HG02884 (cell line): ENCODE measurements around the gene IDI1.
"Not testable (repeated sequence)": the region's sequence is repeated elsewhere in the genome, so short reads cannot be mapped to it uniquely, and the experiment has no call there.

Source experiments
- ATAC-seq: cut with Tn5 transposase; IDR thresholded peaks from one replicate; pipeline ENCODE4 v1.9.1; 2021; ENCODE audit warnings: mild to moderate bottlenecking, moderate library complexity; ENCODE audit not compliant: unreplicated experiment

Gene IDI1

GRCh38 chr10:1036341-1036791, 12.6 kb downstream of the IDI1 start:
- ATAC-seq: peak; percentile 93

DNA sequence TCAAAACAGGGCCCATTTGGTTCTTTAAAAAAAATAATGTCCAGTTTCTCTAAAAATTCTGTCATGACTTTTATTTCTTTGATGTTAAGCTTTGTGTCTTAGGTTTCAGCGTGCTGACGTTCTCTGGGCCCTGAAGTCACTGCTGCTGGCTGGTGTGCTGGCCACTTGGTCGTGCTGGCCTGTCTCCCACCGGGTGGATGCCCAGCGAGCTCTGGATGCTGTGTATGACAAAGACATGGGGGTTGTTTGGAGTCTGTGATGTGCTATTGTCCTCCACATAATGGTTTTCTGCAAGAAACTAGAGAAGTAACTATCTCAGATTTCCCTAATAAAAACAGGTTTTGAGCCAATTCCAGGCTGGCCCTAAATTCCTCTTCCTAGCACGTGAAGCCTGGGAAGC, 13.7 kb downstream of the IDI1 start:
- no peak for ATAC-seq

- no peak for ATAC-seq
These were observed 14.2 kb downstream of the IDI1 start for GRCh38 chr10:1034758-1035157.

DNA sequence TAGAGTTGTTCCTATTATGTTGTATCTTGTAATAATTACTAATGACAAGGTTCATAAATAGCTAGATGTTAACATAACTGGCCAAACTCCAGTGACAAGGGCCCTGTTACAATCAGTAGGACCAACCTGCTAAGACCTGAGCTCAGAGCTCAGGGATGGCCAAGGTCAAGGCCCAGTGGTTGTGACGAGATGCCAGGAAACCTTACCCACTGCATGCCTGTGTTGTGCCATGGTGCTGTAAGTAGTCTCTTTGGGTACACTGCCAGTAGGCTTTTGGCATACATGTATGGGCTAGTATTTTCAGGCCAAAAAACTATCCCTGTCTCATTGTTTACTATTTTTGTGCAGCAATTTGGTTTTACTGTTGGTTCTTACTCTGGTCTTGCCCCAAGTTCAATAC, 15.3 kb downstream of the IDI1 start:
- no peak for ATAC-seq

- no peak for ATAC-seq
These were observed 19.1 kb downstream of the IDI1 start for GRCh38 chr10:1029838-1030237.

DNA sequence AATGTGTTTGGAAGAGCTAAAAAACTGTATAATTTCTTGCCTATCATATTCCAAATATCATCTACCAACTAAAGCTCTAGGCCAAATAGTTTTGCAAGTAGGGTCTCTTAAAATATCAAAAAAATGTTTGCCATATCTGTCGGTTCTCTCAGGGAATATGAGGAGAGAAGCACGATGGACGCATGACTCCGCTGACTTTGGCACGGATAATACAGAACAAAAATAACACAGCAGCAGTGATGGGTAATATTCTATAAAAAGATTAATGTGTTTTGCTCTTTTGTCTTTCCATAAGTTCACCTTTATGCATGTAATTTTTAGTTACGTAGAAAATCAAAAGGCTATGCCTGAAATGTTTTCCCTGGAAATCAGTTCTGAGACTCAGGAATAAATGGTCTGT, 22.3 kb downstream of the IDI1 start:
- no peak for ATAC-seq

- ATAC-seq: no peak
These were observed 23.2 kb downstream of the IDI1 start, which contains the start of gene IDI2 for GRCh38 chr10:1025683-1026082. IDI2 (minus strand) TSS chr10:1025859; CDS start chr10:1024723, 1,136 bp downstream.

- no peak for ATAC-seq
These were observed 24.8 kb downstream of the IDI1 start for GRCh38 chr10:1024103-1024502.

GRCh38 chr10:1022413-1022812, 26.5 kb downstream of the IDI1 start:
- no peak for ATAC-seq

DNA sequence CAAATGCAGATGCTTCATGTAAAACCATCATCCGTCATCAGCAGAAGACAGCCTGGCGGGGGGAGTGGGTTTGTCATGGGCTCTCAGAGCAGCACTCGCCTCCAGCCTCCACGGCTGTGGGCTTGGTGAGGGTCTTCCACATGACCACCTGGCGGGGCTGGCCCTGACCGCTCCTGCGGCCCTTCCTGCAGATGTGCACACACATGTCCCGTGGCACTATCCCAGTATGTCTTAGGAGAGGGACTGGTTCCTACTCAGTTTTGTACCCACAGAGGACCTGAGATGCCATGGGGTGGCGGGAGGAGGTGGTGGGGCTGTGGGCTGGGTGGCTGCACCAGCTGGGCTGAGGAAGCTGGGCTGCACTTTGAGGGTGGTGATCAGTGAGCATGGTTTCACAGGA, 28.0 kb downstream of the IDI1 start:
- no peak for ATAC-seq

DNA sequence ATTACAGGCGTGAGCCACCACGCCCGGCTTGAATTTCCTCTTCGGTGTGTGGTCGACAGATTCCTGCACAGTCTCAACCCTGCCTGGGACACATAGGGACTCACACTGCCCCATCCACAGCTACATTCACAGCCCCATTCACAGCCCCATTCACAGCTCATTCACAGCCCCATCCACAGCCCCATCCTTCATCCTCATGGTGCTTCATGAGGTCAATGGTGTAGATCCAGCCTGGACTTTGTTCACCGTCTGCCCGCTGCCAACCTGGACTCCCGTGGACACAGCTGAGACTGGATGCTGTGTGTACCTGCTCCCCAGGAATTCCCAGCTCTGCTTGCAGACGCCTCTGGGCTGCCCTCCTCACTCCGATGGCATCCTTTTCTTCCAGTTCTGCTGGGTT, 28.5 kb downstream of the IDI1 start:
- ATAC-seq: no peak

- no peak for ATAC-seq
These were observed 29.6 kb downstream of the IDI1 start for GRCh38 chr10:1019362-1019761.

DNA sequence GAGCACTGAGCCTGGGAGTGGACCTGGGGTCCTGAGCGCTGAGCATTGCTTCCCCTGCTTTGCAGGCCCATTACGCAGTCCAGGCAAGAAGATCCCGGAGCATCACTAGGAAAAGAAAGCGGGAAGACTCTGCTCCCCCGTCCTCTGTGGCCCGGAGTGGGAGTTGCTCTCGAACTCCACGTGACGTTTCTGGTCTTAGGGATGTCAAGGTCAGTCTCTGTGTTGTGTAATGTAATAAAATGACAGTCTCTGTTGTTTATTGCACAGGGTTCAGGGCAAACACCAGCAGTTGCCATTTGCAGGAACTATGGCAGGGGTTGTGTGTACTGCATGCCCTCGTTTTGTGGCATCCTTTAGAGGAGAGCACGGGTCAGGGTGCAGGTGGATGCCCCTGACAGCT, 33.2 kb downstream of the IDI1 start:
- no peak for ATAC-seq

DNA sequence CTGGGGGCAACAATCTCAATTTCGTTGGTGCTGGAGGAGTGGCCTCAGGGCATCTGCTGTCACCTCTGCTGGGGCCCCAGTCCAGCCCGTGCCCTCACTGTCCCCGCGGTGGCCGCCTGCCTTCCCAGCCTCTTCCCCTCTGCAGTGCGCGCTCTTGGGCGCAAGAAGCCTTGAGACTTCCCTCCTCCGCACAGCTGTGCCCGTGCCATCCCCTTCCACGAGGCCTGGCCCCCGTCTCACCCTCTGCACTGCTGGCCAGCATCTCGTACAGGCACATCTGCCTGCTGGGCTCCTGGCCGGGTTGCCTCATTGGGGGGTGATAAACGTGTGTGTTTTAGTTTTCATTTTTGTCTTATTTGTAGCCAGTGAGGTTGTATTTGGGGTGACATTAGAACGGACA, 37.2 kb downstream of the IDI1 start:
- ATAC-seq: no peak

GRCh38 chr10:1010703-1011102, 38.2 kb downstream of the IDI1 start:
- ATAC-seq: no peak

DNA sequence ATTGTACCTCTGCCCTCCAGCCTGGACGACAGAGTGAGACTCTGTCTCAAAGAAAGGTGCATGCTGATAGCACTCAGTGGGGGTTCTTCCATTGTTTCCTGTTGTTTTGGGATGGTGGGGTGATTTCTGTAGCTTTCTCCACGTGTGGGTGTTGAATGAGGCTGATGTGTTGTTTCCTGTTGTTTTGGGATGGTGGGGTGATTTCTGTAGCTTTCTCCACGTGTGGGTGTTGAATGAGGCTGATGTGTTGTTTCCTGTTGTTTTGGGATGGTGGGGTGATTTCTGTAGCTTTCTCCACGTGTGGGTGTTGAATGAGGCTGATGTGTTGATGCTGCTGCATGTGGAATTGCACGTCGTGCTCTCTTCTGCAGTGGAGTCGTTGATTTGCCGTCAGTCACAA, 39.0 kb downstream of the IDI1 start:
- ATAC-seq: not testable (repeated sequence)

GRCh38 chr10:1009071-1009494, 39.8 kb downstream of the IDI1 start:
- ATAC-seq: no peak

DNA sequence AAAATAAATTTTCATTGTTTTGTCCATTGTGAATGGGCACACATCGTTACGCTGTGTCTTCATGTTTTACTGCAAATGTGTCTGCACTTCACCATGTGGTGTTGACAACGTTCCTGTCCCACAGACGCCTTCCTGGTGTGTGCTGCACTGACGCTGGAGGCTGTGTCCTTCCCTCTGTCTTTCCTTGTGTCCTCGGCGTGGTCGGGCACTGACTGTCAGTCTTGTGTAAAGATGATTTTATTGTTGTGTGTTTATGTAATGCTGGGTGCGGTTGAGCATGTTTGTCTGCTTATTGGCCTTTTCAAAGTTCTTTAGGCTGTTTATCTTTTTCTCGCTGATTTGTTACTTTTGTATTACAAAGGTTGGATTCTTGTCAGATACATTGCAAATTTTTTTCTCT, 41.3 kb downstream of the IDI1 start:
- ATAC-seq: no peak

- ATAC-seq: no peak
These were observed 42.3 kb downstream of the IDI1 start for GRCh38 chr10:1006573-1006972.

DNA sequence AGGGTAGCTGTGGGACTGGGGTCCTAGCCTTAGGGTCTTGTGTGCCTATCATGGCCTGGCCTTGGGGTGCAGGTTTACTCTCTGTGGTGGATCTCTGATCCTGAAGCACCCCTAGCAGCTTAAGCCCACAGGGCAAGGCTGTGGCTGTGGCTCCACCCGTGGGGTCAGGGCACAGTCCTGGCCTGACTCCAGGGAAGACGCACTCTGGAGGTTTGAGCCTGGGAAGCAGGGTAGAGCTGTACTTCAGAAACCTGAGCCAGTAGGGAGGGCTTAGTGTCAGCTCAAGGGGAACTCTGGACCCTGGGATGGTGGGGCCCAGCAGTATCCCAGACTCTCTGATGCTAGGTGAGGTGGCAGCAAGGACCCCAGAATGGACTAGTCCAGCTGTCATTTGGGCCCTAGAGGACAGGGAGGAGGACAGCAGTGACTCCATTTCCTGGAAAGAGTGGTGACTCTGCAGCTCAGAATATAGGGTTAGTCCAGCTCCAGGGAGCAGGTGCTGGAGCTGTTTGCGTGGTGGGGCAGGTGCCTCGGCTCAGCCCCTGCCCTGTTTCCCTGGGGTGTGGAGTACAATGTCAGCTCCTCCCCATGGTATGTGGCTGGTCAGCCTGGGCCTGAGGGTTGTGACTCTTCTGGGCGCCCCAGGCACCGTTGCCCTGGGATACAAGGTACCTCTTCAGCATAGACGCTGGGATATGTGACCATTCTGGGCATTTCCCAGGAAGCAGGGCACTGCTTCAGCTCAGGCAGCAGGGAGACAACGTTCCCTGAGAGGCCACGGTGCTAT, 44.8 kb downstream of the IDI1 start:
- no peak for ATAC-seq

DNA sequence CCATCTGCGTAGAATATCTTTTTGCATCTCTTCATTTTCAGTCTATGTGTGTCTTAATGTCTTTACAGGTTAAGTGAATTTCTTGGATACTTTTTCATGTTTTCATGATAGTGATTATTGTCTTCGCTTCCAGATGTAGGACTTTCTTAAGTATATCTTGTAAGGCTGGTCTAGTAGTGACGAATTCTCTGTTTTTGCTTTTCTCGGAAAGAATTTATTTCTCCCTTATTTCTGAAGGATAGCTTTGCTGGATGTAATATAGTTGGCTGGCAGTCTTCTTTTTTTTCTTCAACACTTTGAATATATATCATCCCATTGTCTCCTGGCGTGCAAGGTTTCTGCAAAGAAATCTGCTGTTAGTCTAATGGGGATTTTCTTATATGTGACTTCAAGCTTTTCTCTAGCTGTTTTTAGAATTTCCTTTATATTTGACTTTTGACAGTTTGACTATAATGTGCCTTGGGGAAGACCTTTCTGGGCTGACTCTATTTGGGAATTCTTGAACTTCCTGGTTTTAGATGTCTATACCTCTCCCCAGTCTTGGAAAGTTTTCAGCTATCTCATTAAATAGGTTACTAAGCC, 46.4 kb downstream of the IDI1 start:
- ATAC-seq: no peak

DNA sequence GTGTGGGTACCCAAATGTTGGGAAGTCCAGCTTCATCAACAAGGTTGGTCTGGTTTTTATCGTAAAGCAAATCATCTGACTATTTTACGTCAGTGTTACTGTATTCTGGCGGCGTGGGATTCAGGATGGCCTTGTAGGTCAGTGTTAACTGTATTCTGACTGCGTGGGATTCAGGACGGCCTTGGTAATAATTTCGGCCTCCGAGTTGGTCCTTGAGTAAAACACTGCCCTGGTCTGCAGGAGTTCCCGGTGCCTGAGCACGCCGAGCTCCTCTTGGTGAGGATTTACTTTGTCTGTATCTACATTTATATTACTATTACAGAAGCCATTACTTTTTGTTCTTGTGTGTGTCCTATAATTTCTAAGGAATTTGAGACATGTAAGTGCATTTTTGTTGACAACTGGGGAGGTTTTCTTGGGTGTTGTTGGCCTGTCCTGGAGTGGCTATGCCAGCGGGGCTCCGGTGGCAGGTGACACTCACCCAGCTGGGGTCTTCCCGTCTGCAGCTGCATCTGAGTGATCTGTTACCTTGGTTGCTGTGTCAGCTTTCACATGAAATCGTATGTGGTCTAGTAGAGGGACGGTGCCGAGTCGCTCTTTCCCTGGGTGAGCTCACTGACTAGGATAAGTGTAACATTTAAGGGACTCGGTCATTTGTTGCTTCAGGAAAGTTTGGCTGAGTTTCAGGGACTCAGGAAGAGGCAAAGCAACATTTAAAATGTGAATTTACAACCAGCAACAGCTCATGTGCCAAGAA, 51.5 kb downstream of the IDI1 start:
- ATAC-seq: no peak
